Kidney epithelial cell (primary cell): ENCODE measurements around the gene RAC3. TPM values are rescaled to one million over a fixed set of nuclear protein-coding genes. Genes with fewer than 3 reads are reported as not detected.

ENCODE experiments used
- DNase-seq: peaks from one replicate; pipeline ENCODE4 v3.0.0-alpha.2; 2010; ENCODE audit warnings: low read depth
- H3K27me3 ChIP-seq: 2 replicates; pipeline ENCODE4 v1.6.0; 2011; ENCODE audit warnings: low read length; ENCODE audit not compliant: control insufficient read depth, insufficient read depth
- H3K36me3 ChIP-seq: 2 replicates; pipeline ENCODE4 v1.5.1; 2011; ENCODE audit warnings: low read length; ENCODE audit not compliant: control insufficient read depth, insufficient read depth
- H3K4me3 ChIP-seq: 2 replicates; pipeline ENCODE4 v1.5.1; 2011; ENCODE audit warnings: low read depth, mild to moderate bottlenecking, control low read depth, low read length
- CTCF ChIP-seq: IDR thresholded peaks from 2 replicates; pipeline ENCODE4 v1.5.1; 2011; ENCODE audit warnings: mild to moderate bottlenecking, moderate library complexity, low read length, control low read depth, inconsistent platforms; ENCODE audit not compliant: insufficient read depth, poor library complexity, severe bottlenecking
- total RNA-seq: library from RNA; depleted of rRNA; stranded (reverse); fragments of >200 nt; gene quantifications from 2 replicates; pipeline ENCODE4 v1.2.3, GENCODE V29; 2015

The RAC3 gene
- total RNA-seq, 1 donor from 2014 or later: 57.4 TPM

- no peaks in the 10 kb centered on the region for H3K36me3 ChIP-seq
- TF ChIP-seq CTCF: no peak
- no peak for DNase-seq
- no peaks in the 10 kb centered on the region for H3K27me3 ChIP-seq
- no peak overlapping the region for H3K4me3 ChIP-seq
Observed at GRCh38 chr17:82024859-82025258, 6.6 kb upstream of the RAC3 start.

GRCh38 chr17:82025401-82026107, 5.9 kb upstream of the RAC3 start:
- no peak for DNase-seq
- Histone ChIP-seq H3K4me3 (no peak overlapping the region), H3K27me3 (no peaks in the 10 kb centered on the region), H3K36me3 (no peaks in the 10 kb centered on the region)
- TF ChIP-seq CTCF: no peak

GRCh38 chr17:82028246-82028645, 3.2 kb upstream of the RAC3 start:
- H3K27me3 ChIP-seq: peaks cover 3% of the 10 kb centered on the region
- no peak for TF ChIP-seq CTCF
- H3K36me3 ChIP-seq: no peaks in the 10 kb centered on the region
- no peak for DNase-seq
- H3K4me3 ChIP-seq: no peak overlapping the region

GRCh38 chr17:82028966-82029365, 2.5 kb upstream of the RAC3 start:
- no peak for DNase-seq
- Histone ChIP-seq H3K36me3 (no peaks in the 10 kb centered on the region), H3K27me3 (peaks cover 3% of the 10 kb centered on the region), H3K4me3 (no peak overlapping the region)
- no peak for TF ChIP-seq CTCF

GRCh38 chr17:82029391-82029790, 2.1 kb upstream of the RAC3 start:
- H3K4me3 ChIP-seq: no peak overlapping the region
- peaks cover 3% of the 10 kb centered on the region for H3K27me3 ChIP-seq
- H3K36me3 ChIP-seq: no peaks in the 10 kb centered on the region
- no peak for TF ChIP-seq CTCF
- DNase-seq: no peak

- no peak for DNase-seq
- H3K4me3 ChIP-seq: no peak overlapping the region
- TF ChIP-seq CTCF: no peak
- peaks cover 3% of the 10 kb centered on the region for H3K27me3 ChIP-seq
- no peaks in the 10 kb centered on the region for H3K36me3 ChIP-seq
Observed at GRCh38 chr17:82029990-82030469, 1.4 kb upstream of the RAC3 start.
